ENCODE data around the gene CLN3.
A peak's percentile ranks its signal among the peaks of the same experiment; 100 is the strongest.

Gene CLN3

GRCh38 chr16:28504707-28505404 is 13.0 kb upstream of the CLN3 start:
- WGBS, 2 donors (ENCODE audit: extremely low coverage in 2 of 2, insufficient read length in 2 of 2, insufficient replicate concordance in 1 of 2) = no CpG with 5 or more reads among the region's 8 CpGs
- H2BK120ac ChIP-seq (ENCODE audit: low read depth, low read length) = no peak overlapping the region
- DNase-seq (ENCODE audit: low spot score) = no peak

GRCh38 chr16:28503470-28504259 is 11.8 kb upstream of the CLN3 start:
- Histone ChIP-seq H3K9me3 (replicated peaks in 1 of 2; ENCODE audit: control insufficient read depth in 2 of 2, insufficient read depth in 1 of 2, low read depth in 1 of 2, low read length in 2 of 2) (no peaks in the 10 kb centered on the region), H2BK120ac (ENCODE audit: low read depth, low read length) (no peak overlapping the region), H3K4me1 (ENCODE audit: control insufficient read depth in 2 of 2, insufficient read depth in 1 of 2, low read depth in 1 of 2, low read length in 2 of 2) (no peaks in the 10 kb centered on the region), H4K91ac (ENCODE audit: low read depth, low read length, poor library complexity) (no peak overlapping the region), H3K4me3 (ENCODE audit: low read length in 2 of 2) (no peak overlapping the region), H3K27ac (replicated peaks; ENCODE audit: low read length) (no peak overlapping the region), H2BK5ac (ENCODE audit: low read length) (no peak overlapping the region), H3K79me1 (ENCODE audit: low read depth, low read length) (peaks cover 4% of the 10 kb centered on the region), H3K27me3 (ENCODE audit: control insufficient read depth in 3 of 3, insufficient read depth in 3 of 3, low read depth in 1 of 3, low read length in 3 of 3) (peaks cover 0 to 8% (median 4%) of the 10 kb centered on the region in 3 experiments), H3K18ac (ENCODE audit: low read length) (no peak overlapping the region), H3K23ac (ENCODE audit: low read depth, low read length, poor library complexity) (peak overlapping the region; percentile 20), H3K4me2 (ENCODE audit: insufficient read depth, low read length, poor library complexity, severe bottlenecking) (no peak overlapping the region), H3K36me3 (replicated peaks in 1 of 2; ENCODE audit: control insufficient read depth in 2 of 2, insufficient read depth in 2 of 2, low read length in 2 of 2) (no peaks in the 10 kb centered on the region), H2AFZ (ENCODE audit: low read length) (peak overlapping the region; percentile 49), H2AK5ac (ENCODE audit: low read depth, low read length) (no peak overlapping the region), H3K14ac (ENCODE audit: low read length) (no peak overlapping the region), H3K9ac (ENCODE audit: low read depth, low read length, poor library complexity) (no peak overlapping the region), H4K8ac (ENCODE audit: low read depth, low read length) (no peak overlapping the region), H3K4ac (ENCODE audit: low read length) (no peak overlapping the region), H2BK15ac (ENCODE audit: low read length) (no peak overlapping the region), H2BK12ac (ENCODE audit: low read length) (no peak overlapping the region)
- no CpG with 5 or more reads among the region's 15 CpGs for WGBS, 2 donors (ENCODE audit: extremely low coverage in 2 of 2, insufficient read length in 2 of 2, insufficient replicate concordance in 1 of 2)
- DNase-seq (ENCODE audit: low spot score) = no peak

More at GRCh38 chr16:28504707-28505404, 13.0 kb upstream of the CLN3 start:
- Histone ChIP-seq H4K91ac (ENCODE audit: low read depth, low read length, poor library complexity) (no peak overlapping the region), H3K79me1 (ENCODE audit: low read depth, low read length) (peaks cover 1% of the 10 kb centered on the region), H3K18ac (ENCODE audit: low read length) (no peak overlapping the region), H2BK12ac (ENCODE audit: low read length) (no peak overlapping the region), H3K27ac (replicated peaks; ENCODE audit: low read length) (no peak overlapping the region), H3K4me1 (ENCODE audit: control insufficient read depth in 2 of 2, insufficient read depth in 1 of 2, low read depth in 1 of 2, low read length in 2 of 2) (no peaks in the 10 kb centered on the region), H3K36me3 (replicated peaks in 1 of 2; ENCODE audit: control insufficient read depth in 2 of 2, insufficient read depth in 2 of 2, low read length in 2 of 2) (no peaks in the 10 kb centered on the region), H2BK5ac (ENCODE audit: low read length) (no peak overlapping the region), H2AFZ (ENCODE audit: low read length) (no peak overlapping the region), H3K9me3 (replicated peaks in 1 of 2; ENCODE audit: control insufficient read depth in 2 of 2, insufficient read depth in 1 of 2, low read depth in 1 of 2, low read length in 2 of 2) (no peaks in the 10 kb centered on the region), H2BK15ac (ENCODE audit: low read length) (no peak overlapping the region), H3K4me3 (ENCODE audit: low read length in 2 of 2) (no peak overlapping the region), H3K23ac (ENCODE audit: low read depth, low read length, poor library complexity) (no peak overlapping the region), H3K4ac (ENCODE audit: low read length) (no peak overlapping the region), H3K4me2 (ENCODE audit: insufficient read depth, low read length, poor library complexity, severe bottlenecking) (no peak overlapping the region), H3K14ac (ENCODE audit: low read length) (no peak overlapping the region), H4K8ac (ENCODE audit: low read depth, low read length) (no peak overlapping the region), H2AK5ac (ENCODE audit: low read depth, low read length) (no peak overlapping the region), H3K9ac (ENCODE audit: low read depth, low read length, poor library complexity) (no peak overlapping the region), H3K27me3 (ENCODE audit: control insufficient read depth in 3 of 3, insufficient read depth in 3 of 3, low read depth in 1 of 3, low read length in 3 of 3) (peaks cover 0 to 8% (median 4%) of the 10 kb centered on the region in 3 experiments)

GRCh38 chr16:28502290-28502689 is 10.4 kb upstream of the CLN3 start:
- Histone ChIP-seq H3K4ac (ENCODE audit: low read length) (no peak overlapping the region), H3K9me3 (replicated peaks in 1 of 2; ENCODE audit: control insufficient read depth in 2 of 2, insufficient read depth in 1 of 2, low read depth in 1 of 2, low read length in 2 of 2) (no peaks in the 10 kb centered on the region), H3K4me3 (ENCODE audit: low read length in 2 of 2) (peak overlapping the region in 1 of 2 donors; percentile 58), H3K9ac (ENCODE audit: low read depth, low read length, poor library complexity) (no peak overlapping the region), H3K27me3 (ENCODE audit: control insufficient read depth in 3 of 3, insufficient read depth in 3 of 3, low read depth in 1 of 3, low read length in 3 of 3) (peaks cover 0 to 8% (median 4%) of the 10 kb centered on the region in 3 experiments), H2AK5ac (ENCODE audit: low read depth, low read length) (no peak overlapping the region), H3K4me1 (ENCODE audit: control insufficient read depth in 2 of 2, insufficient read depth in 1 of 2, low read depth in 1 of 2, low read length in 2 of 2) (no peaks in the 10 kb centered on the region), H3K4me2 (ENCODE audit: insufficient read depth, low read length, poor library complexity, severe bottlenecking) (no peak overlapping the region), H3K79me1 (ENCODE audit: low read depth, low read length) (peaks cover 4% of the 10 kb centered on the region), H2BK12ac (ENCODE audit: low read length) (no peak overlapping the region), H2BK5ac (ENCODE audit: low read length) (no peak overlapping the region), H2BK15ac (ENCODE audit: low read length) (peak overlapping the region; percentile 30), H3K14ac (ENCODE audit: low read length) (peak overlapping the region; percentile 75), H2BK120ac (ENCODE audit: low read depth, low read length) (no peak overlapping the region), H4K8ac (ENCODE audit: low read depth, low read length) (no peak overlapping the region), H3K27ac (replicated peaks; ENCODE audit: low read length) (no peak overlapping the region), H4K91ac (ENCODE audit: low read depth, low read length, poor library complexity) (no peak overlapping the region), H3K23ac (ENCODE audit: low read depth, low read length, poor library complexity) (no peak overlapping the region), H3K18ac (ENCODE audit: low read length) (no peak overlapping the region), H3K36me3 (replicated peaks in 1 of 2; ENCODE audit: control insufficient read depth in 2 of 2, insufficient read depth in 2 of 2, low read length in 2 of 2) (no peaks in the 10 kb centered on the region), H2AFZ (ENCODE audit: low read length) (no peak overlapping the region)
- 100% methylated on average over 2 of the region's 2 CpGs for WGBS, 2 donors (ENCODE audit: extremely low coverage in 2 of 2, insufficient read length in 2 of 2, insufficient replicate concordance in 1 of 2)
- no peak for DNase-seq (ENCODE audit: low spot score)

All from neuronal stem cell (in vitro differentiated cells).